IgD-negative memory B cell (primary cell): ENCODE data around the gene C4A. TPM values are rescaled to one million over a fixed set of nuclear protein-coding genes. Genes with fewer than 3 reads are reported as not detected.
A peak's percentile ranks its signal among the peaks of the same experiment; 100 is the strongest.
"Not testable (repeated sequence)": the region's sequence is repeated elsewhere in the genome, so short reads cannot be mapped to it uniquely, and the experiment has no call there.

ENCODE experiments used
- H3K27ac Mint-ChIP-seq, 3 donors: one replicate each; pipeline ENCODE4 v1.8.0; 2020 to 2022; ENCODE audit warnings: mild to moderate bottlenecking in 3 of 3, mixed read lengths in 3 of 3, moderate library complexity in 1 of 3
- H3K27me3 Mint-ChIP-seq: one replicate; pipeline ENCODE4 v1.8.0; 2021; ENCODE audit warnings: mixed read lengths
- H3K36me3 Mint-ChIP-seq: one replicate; pipeline ENCODE4 v1.8.0; 2020; ENCODE audit warnings: mild to moderate bottlenecking, mixed read lengths
- H3K4me1 Mint-ChIP-seq, 3 donors: one replicate each; pipeline ENCODE4 v1.8.0; 2020 to 2022; ENCODE audit warnings: mixed read lengths in 3 of 3, mild to moderate bottlenecking in 1 of 3
- H3K4me3 Mint-ChIP-seq, 4 donors: one replicate each; pipeline ENCODE4 v1.8.0; 2020 to 2022; ENCODE audit warnings: mild to moderate bottlenecking in 4 of 4, mixed read lengths in 4 of 4, moderate library complexity in 3 of 4
- H3K9me3 Mint-ChIP-seq, 3 donors: one replicate each; pipeline ENCODE4 v1.8.0; 2020 to 2021; ENCODE audit warnings: mixed read lengths in 3 of 3, mild to moderate bottlenecking in 1 of 3
- polyA plus RNA-seq: library from polyadenylated mRNA; unstranded; fragments of 300-500 nt; fragmentation: Illumina TruSeq; gene quantifications from one replicate; pipeline ENCODE4 v1.2.3, GENCODE V29; 2021

Gene C4A
- polyA plus RNA-seq, 1 donor from 2014 or later = 0.23 TPM

DNA sequence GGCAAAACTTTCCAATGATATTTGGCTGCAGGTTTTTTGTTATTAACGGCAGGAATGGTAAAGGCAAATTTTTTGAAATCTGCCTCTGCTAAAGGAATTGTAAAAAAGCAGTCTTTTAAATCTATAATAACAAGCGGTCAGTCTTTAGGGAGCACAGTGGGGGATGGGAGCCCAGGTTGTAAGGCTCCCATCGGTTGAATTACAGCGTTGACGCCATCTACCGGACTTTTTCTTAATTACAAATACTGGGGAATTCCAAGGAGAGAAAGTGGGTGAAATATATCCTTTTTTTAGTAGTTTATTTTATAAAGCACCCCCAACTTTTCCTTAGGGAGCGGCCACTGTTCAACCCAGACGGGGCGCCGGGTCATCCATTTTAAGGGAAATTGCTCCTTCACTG lies 7.5 kb downstream of the C4A start:
- H3K27ac Mint-ChIP-seq, H3K4me1 Mint-ChIP-seq, H3K36me3 Mint-ChIP-seq, H3K27me3 Mint-ChIP-seq, H3K9me3 Mint-ChIP-seq, H3K4me3 Mint-ChIP-seq: not testable (repeated sequence)

GRCh38 chr6:31994421-31994820 lies 12.6 kb downstream of the C4A start:
- H3K36me3 Mint-ChIP-seq, H3K9me3 Mint-ChIP-seq, H3K4me3 Mint-ChIP-seq, H3K27me3 Mint-ChIP-seq, H3K27ac Mint-ChIP-seq, H3K4me1 Mint-ChIP-seq: not testable (repeated sequence)

GRCh38 chr6:31996385-31996784 lies 14.5 kb downstream of the C4A start:
- not testable (repeated sequence) for H3K36me3 Mint-ChIP-seq, H3K4me1 Mint-ChIP-seq, H3K9me3 Mint-ChIP-seq, H3K27me3 Mint-ChIP-seq, H3K27ac Mint-ChIP-seq, H3K4me3 Mint-ChIP-seq

DNA sequence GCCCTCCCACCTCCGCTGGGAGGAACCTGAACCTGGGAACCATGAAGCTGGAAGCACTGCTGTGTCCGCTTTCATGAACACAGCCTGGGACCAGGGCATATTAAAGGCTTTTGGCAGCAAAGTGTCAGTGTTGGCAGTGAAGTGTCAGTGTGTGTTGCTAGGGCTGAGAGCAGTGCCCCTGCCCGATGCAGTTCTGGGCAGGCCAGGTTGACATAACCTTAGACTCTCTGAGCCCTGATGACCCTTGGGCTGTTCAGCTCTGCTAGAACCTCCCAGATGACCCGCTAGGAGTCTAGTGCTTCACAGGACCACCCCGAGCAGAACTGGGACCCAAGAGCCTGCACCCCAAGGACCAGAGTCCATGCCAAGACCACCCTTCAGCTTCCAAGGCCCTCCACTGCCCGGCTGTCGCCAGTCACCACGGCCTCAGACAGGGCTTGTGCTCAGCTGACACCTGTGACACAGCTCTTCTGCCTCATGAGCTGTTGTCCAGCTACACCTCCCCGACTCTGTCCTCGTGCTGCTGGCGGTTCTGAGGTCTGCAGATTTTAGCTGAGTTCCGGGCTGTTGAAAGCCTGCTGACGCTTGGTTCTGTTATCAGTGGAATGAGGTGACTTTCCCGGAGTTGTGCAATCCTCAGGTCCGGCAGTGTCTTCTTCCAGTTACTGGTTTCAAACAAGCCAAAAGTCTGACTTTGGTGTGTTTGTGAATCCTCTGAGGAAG lies 20.9 kb downstream of the C4A start:
- not testable (repeated sequence) for H3K9me3 Mint-ChIP-seq, H3K27ac Mint-ChIP-seq, H3K36me3 Mint-ChIP-seq, H3K27me3 Mint-ChIP-seq, H3K4me1 Mint-ChIP-seq, H3K4me3 Mint-ChIP-seq

- H3K36me3 Mint-ChIP-seq, H3K4me1 Mint-ChIP-seq, H3K9me3 Mint-ChIP-seq, H3K4me3 Mint-ChIP-seq, H3K27ac Mint-ChIP-seq, H3K27me3 Mint-ChIP-seq: not testable (repeated sequence)
Observed at GRCh38 chr6:32003301-32003700, 21.4 kb downstream of the C4A start.

DNA sequence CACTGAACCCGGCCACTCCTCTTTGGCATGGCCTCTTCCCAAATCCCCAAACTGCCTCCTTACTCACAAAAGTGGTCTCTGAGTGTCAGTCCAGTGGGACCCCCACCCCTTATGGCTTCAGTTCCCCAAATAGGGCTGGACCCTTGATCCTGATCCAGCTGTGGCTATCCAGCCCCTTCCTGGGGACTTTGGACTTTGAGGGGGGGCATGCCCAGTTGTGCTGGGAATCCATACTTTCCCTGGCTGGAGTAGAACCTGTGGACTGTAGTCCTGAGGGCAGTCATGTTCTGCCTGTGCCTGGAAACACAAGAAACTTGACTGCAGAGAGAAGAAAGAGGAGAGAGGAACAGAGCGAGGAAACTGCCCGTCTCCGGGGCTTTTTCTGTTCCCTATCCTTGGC lies 22.5 kb downstream of the C4A start:
- not testable (repeated sequence) for H3K4me1 Mint-ChIP-seq, H3K27ac Mint-ChIP-seq, H3K36me3 Mint-ChIP-seq, H3K4me3 Mint-ChIP-seq, H3K9me3 Mint-ChIP-seq, H3K27me3 Mint-ChIP-seq

DNA sequence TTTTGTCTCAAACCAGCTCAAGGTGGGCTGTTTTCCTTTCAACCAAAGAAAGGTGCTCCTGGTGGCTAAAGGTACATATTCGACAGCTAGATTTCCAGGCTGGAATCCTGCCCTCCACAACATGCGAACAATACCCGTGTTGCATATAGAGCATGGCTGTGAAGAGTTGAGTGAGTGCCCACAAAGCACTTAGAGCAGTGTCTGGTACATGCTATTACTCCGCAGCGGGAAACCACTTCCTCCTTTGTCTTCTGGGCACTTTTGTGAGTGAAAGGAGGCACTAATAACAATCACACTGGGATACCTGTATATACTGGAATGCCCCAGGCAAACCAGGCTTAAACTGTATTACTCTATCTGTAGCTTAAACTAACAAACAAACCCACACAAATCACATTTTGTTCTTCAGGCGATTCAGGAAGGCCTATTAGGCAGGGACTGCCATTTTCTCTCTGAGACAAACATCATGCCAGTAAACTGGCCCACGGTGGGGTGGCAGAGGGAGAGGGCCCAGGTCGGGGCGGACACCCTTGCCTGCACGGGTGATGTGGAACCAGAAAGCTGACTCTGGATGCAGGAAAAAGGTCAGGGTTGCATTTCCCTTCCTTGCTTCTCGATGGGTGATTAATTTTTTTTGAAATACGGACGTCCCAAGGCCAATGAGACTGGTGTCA lies 23.1 kb downstream of the C4A start:
- H3K27ac Mint-ChIP-seq, H3K9me3 Mint-ChIP-seq, H3K36me3 Mint-ChIP-seq, H3K4me1 Mint-ChIP-seq, H3K27me3 Mint-ChIP-seq: not testable (repeated sequence)
- peak overlapping the region in 1 of 4 donors; percentile 33 for H3K4me3 Mint-ChIP-seq

GRCh38 chr6:32005538-32005880 lies 23.7 kb downstream of the C4A start:
- not testable (repeated sequence) for H3K27me3 Mint-ChIP-seq, H3K9me3 Mint-ChIP-seq, H3K4me1 Mint-ChIP-seq, H3K4me3 Mint-ChIP-seq, H3K27ac Mint-ChIP-seq, H3K36me3 Mint-ChIP-seq

GRCh38 chr6:32005991-32006529 lies 24.2 kb downstream of the C4A start:
- H3K4me3 Mint-ChIP-seq, H3K4me1 Mint-ChIP-seq, H3K27ac Mint-ChIP-seq, H3K9me3 Mint-ChIP-seq, H3K27me3 Mint-ChIP-seq, H3K36me3 Mint-ChIP-seq: not testable (repeated sequence)

- H3K4me1 Mint-ChIP-seq, H3K9me3 Mint-ChIP-seq, H3K27ac Mint-ChIP-seq, H3K36me3 Mint-ChIP-seq, H3K4me3 Mint-ChIP-seq, H3K27me3 Mint-ChIP-seq: not testable (repeated sequence)
Observed at GRCh38 chr6:32007086-32007485, 25.2 kb downstream of the C4A start.

- H3K4me3 Mint-ChIP-seq, H3K27me3 Mint-ChIP-seq, H3K9me3 Mint-ChIP-seq, H3K36me3 Mint-ChIP-seq, H3K27ac Mint-ChIP-seq, H3K4me1 Mint-ChIP-seq: not testable (repeated sequence)
Observed at GRCh38 chr6:32008037-32008436, 26.2 kb downstream of the C4A start.

- not testable (repeated sequence) for H3K9me3 Mint-ChIP-seq, H3K4me3 Mint-ChIP-seq, H3K27ac Mint-ChIP-seq, H3K4me1 Mint-ChIP-seq, H3K27me3 Mint-ChIP-seq, H3K36me3 Mint-ChIP-seq
Observed at GRCh38 chr6:32008616-32009015, 26.8 kb downstream of the C4A start.

DNA sequence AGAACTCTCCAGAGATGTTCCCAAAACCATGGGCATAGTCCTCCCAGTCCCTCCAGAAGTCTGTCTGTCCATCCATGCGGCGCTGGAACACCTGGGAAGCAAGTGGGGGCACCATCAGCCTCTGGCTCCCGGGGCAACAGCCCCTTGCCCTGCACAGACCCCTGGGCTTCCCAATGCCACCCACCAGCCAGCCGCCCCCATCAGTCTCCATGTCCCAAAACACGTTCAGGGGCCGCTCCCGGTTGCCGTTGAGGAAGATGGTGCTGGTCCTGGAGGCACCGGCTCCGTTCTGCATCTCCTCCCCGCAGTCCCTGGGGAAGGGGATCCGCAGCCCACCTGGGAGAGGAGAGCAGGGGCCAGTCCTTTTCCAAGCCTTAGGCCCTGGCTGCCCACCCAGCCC lies 27.7 kb downstream of the C4A start:
- H3K4me3 Mint-ChIP-seq, H3K27me3 Mint-ChIP-seq, H3K27ac Mint-ChIP-seq, H3K36me3 Mint-ChIP-seq, H3K4me1 Mint-ChIP-seq, H3K9me3 Mint-ChIP-seq: not testable (repeated sequence)

- H3K36me3 Mint-ChIP-seq, H3K4me1 Mint-ChIP-seq, H3K9me3 Mint-ChIP-seq, H3K4me3 Mint-ChIP-seq, H3K27me3 Mint-ChIP-seq, H3K27ac Mint-ChIP-seq: not testable (repeated sequence)
Observed at GRCh38 chr6:32010856-32011530, 29.1 kb downstream of the C4A start.

GRCh38 chr6:32012941-32013617 lies 31.2 kb downstream of the C4A start:
- H3K4me1 Mint-ChIP-seq, H3K9me3 Mint-ChIP-seq, H3K36me3 Mint-ChIP-seq, H3K27ac Mint-ChIP-seq, H3K27me3 Mint-ChIP-seq: not testable (repeated sequence)
- peak overlapping the region in 1 of 4 donors; percentile 63 for H3K4me3 Mint-ChIP-seq

GRCh38 chr6:32013738-32014137 lies 31.9 kb downstream of the C4A start:
- not testable (repeated sequence) for H3K36me3 Mint-ChIP-seq, H3K27me3 Mint-ChIP-seq, H3K27ac Mint-ChIP-seq, H3K4me1 Mint-ChIP-seq, H3K4me3 Mint-ChIP-seq, H3K9me3 Mint-ChIP-seq
